GM19395 (cell line): ENCODE data around the gene PTPRS.

Experiments
- ATAC-seq: cut with Tn5 transposase; IDR thresholded peaks from one replicate; pipeline ENCODE4 v1.9.1; 2021; ENCODE audit warnings: mild to moderate bottlenecking, moderate library complexity; ENCODE audit not compliant: unreplicated experiment

PTPRS gene

DNA sequence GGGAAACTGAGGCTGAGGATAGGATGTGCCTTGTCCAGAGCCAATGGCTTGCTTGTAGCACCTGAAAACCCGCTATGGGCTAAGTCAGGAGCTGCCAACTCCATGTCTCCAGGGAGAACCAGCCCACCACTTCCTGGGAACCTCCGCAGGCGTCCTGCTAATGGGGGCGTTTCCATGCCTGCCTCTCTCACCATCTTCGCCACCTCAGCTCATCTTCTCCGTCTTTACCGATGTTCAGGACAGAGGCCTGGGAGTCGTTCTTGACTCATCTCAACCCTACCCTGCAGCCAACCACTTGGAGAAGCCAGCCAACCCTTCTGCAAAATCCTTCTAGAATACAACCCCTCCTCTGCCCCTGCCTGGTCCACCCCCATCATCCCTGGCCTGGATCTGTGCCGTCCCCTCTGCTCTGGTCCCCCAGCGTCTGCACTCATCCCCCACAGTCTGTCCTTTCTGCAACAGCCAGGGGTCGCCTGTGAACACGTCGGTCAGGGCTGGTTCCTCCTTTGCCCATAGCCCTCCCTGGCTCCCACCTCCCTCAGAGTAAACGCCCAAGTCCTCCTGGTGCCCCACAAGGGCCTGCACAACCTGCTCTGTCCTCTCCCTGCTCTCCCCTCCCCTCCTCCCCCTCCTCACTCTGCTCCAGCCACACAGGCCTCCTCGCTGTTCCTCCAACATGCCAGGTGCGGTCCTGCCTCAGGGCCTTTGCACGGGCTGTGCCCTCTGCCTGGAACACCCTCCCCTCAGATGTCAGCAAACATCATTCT, 31.0 kb downstream of the PTPRS start:
- no peak for ATAC-seq

DNA sequence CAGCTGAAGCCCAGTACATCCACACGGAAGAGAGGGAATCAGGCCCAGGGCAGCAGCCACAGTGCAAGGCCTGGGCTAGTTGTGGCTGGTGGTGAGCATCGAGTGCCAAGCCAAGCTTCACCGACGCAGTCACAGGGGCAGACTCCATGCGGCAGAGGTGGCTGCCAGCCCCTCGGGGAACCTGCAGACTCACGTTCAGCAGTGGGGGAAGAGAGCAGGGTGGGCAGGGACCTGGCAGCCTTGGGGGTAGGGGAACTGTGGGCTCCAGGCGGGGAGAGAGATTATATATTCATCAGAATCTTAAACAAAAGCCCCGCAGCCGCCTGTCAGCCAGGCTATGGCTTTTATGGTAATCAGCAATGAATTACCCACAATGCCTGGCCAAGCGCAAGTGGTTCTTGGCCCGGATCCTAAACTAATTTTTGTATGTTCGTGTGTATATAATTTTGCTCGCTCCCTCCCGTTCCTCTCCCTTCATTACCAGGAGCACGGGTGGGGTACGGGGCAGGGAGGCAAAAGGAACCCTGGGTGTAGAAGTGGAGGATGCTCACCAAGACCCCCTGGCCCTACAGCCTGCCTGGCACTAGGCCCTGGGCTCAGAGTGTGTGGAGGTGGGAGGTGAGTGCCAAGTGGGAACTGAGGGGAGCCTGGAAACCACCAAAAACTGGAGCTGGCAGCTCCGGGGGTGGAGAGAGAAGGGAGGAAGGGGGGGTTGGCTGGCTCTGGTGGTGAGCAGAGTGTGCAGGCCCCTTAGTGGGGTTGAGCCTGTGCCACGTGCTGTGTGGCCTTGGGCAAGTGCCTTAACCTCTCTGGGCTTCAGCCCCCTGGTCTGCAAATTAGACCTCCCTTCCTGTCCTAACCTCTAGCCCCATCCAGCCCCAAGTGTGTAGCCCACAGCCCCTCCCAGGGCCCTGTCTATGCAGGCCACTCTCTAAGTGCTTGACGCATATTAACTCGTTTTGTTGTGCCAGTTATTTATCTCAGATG, 31.9 kb downstream of the PTPRS start:
- no peak for ATAC-seq

DNA sequence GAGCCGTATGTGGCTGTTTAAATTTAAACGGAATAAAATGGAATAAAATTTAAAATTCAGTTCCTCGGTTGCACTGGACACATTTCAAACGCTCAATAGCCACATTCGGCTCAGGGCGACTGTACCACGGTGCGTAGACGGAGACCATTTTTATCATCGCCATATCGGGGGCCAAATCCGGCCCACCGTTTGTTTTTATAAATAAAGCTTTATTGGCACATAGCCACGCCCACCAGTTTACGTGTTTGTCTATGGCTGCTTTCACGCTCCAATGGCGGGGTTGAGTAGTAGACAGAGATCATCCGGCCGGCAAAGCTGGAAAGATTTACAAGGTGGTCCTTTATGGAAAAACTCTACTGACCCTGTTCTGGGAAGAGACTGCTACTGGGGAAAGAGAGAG, 33.0 kb downstream of the PTPRS start:
- no peak for ATAC-seq

GRCh38 chr19:5305163-5305562, 35.4 kb downstream of the PTPRS start:
- no peak for ATAC-seq

- ATAC-seq, result no peak
Observed at GRCh38 chr19:5304486-5304885, 36.1 kb downstream of the PTPRS start.

DNA sequence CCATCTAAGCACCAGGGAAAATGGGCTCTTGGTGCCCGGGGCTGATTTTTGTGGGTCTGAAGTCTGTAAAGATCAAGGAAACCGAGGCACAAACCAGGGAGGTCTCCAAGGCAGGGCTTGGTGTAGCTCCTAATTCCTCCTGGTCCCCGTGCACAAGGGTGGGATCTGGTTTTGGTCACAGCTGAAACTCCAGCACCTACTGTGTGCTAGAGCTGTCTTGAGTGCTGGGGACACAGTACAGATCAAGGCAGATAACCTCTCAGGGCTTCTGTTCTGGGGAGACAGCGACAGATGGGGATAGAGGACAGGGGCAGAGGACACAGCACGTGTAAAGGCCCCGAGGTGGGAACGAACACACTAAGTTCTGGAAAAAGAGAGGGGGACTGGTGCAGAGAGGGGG, 37.4 kb downstream of the PTPRS start:
- no peak for ATAC-seq

GRCh38 chr19:5302396-5302795, 38.2 kb downstream of the PTPRS start:
- ATAC-seq, result no peak

DNA sequence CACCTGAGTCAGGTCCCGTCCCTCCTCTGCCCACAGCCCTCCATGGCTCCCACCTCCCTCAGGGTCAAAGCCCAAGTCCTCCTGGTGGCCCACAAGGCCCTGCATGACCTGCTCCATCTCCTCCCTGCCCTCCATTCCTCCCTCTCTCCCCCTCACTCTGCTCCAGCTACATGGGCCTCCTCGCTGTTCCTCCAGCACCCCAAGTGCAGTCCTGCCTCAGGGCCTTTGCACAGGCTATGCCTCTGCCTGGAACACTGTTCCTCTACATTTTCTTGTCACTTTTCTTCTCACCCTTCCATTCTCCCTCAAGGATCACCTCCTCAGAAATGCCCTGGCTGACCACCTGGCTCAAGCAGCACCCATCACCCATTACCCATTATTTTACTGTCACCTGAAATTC, 41.5 kb downstream of the PTPRS start:
- ATAC-seq, result no peak

DNA sequence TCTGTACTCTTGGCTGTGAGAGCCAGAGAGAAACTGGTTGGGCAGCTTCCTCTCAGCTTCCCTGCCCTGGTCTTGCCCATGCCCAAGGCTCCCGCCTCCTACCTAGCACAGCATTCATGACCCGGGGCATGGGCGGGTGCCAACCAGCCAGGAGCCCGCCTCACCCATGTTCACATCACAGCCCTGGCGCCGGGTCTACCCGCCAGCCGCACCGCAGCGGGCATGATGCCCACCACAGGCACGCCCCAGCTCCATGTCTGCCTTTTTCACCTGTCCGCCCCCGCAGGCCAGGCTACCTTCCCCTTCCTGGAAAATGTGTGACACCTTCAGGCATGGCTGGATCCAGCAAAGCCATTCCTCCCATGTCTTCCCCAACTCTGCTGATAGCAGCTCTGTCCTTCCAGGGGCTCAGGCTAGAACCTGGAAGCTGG, 42.1 kb downstream of the PTPRS start:
- no peak for ATAC-seq

GRCh38 chr19:5297272-5297669, 43.3 kb downstream of the PTPRS start:
- no peak for ATAC-seq

DNA sequence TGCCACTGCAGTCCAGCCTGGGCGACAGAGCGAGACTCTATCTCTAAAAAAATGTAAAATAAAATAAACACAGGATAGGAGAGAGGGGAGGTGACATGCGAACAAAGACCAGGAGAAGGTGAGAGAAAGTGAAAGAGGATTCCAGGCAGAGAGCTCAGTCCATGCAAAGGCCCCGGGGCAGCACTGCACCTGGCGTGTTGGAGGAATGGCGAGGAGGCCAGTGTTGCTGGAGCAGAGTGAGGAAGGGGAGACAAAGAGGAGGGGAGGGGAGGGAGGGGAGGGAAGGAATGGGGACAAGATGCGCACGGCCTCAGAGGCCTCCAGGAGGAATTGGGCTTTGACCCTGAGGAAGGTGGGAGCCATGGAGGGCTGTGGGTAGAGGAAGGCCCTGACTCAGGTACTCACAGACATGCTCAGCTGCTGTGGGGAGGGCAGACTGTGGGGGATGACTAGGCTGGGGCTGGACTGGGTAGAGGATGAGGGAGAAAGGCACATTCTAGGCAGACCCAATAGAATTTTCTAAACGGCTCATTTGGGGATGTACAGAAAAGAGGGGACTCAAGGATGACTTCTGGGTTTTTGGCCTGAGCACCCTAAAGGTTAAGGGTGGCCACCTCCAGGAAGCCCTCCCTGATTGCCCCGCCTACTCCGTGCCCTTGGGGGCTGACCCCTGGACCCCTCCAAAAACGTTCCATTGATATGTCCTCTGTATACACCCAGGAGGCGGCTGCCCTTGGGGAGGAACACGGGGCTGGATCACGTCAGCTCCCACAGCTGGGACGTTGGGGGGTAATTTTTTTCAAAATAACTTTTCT, 43.9 kb downstream of the PTPRS start:
- no peak for ATAC-seq

GRCh38 chr19:5296021-5296420, 44.6 kb downstream of the PTPRS start:
- no peak for ATAC-seq

DNA sequence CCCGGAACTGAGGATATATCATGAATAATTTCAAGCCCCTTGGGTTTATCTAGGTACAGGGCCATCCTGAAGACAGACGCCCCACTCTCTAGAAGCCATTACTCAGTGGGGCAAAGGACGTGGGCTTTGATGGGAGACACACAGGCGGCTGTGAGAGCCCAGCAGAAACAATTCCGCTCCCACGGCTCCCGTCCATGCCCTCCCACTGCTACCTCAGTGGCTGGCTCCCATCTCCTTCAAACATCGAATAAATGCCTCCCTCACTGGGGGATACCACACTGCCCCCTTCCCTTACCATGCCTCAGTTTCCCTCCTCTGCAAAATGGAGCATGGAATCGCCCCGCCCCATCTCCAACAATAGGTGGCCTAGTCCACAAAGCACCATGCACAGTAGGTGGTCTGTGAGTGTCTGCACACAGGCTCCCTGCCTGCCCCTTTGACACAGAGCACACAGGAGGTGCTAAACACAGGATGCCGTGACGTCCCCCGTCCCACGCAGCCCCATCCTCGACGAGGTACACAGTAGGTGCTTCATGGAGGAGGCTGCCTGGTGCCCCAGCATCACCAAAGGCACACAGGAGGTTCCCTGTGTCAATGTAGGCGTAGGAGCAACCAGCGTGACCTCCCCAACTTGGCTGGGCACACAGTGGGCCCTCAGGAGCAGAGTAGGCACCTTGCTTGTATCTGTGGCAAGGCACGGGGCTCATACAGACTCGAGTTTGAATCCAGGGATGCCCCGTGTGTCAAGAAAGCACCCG, 46.0 kb downstream of the PTPRS start:
- ATAC-seq, result no peak

DNA sequence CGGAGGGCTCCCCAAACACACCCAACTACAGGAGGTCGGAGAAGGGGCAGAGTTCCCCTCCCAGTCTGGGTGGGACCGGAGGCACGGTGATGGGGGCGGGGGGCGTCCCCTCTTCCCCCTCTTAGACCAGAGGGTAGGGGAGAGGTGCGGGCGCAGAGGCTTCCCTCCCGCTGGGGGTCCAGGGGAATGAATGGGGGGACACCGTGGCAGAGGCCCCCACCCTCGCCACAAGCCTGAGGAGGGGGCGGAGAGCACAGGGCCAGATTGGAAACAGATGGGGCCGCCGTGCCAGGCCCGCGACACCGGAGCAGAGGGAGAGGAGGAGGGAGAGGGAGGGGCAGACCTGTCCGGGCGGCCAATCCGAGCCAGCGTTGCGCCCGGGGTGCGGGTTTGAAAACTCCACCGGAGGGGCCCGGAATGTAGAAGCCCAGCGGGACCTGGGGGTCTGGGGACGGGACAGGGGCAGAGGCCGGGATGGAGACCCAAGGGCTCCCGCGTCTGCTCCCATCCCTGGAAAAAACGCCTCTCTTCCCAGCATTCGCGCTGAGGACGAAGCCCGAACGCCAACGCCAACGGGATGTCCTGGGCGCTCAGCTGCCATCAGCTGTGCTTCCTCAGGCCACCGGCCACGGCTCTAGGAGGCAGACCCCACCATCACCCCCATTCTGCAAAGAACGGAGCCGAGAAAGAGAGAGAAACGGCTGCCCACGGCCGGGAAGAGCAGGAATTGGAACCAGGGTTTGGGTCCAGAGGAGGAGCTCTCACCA, 46.8 kb downstream of the PTPRS start:
- no peak for ATAC-seq

GRCh38 chr19:5292822-5293611, 47.6 kb downstream of the PTPRS start:
- no peak for ATAC-seq

- no peak for ATAC-seq
Observed at GRCh38 chr19:5292453-5292821, 48.2 kb downstream of the PTPRS start.

DNA sequence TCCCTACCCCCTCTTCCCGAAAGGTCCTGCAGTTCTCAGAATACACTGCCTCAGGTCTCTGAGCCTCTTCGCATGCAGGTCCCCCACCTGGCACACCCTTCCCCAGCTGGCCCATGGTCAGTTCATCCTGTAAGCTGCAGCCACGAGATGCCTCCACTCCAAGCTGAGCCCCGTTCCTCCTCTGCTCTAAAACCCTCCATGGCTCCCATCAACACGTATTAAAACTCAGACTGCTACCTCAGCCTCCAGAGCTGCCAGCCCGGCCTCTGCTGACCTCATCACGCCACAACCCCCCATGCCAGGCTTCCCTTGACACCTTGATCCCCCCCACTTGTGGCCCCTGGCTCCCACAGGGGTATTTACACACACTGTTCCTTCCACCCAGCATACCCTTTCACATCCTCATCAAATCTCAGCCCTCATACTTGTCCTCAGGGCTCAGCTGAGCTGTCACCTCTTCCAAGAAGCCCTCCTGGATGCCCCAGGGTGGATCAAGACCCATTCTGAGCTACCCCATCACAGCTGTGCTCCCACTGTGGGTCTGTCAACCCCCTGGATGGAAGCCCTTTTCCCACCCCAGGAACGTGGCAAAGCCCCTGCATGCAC, 48.9 kb downstream of the PTPRS start:
- no peak for ATAC-seq
